ENCODE data around the gene MYO5B. TPM values are rescaled to one million over a fixed set of nuclear protein-coding genes. Genes with fewer than 3 reads are reported as not detected.

The MYO5B gene
- total RNA-seq, 2 donors from 2014 or later: 0.12 to 0.39 TPM

DNA sequence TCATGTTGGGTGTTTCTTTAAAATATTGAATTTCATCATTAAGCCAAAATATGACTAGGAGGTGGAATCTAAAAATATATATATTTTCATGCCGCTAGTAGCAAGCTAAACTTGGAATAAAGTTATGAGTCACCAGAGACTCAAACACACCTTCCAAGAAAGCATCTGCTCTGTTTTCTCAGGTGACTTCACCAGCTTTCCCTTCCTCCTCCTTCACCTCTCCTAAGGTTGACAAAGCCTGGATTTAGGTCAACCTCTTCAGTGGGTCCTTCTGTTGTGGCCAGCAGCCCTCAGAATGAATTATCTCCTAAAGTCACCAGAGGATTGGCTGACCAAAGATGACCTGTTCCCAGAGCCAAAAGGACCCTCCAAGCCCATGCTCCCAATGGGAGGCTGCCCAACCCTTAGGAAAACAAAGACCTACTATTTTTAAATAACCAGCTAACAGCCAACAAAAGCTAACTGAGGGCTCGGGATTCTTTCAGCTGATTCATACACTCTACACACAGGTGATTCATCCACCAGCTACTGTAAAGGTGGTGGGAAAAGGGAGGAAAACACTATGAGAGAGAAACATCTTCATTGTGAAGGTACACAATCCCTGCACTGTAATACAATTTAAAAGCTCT, 113.9 kb downstream of the MYO5B start:
- H3K36me3 Mint-ChIP-seq (ENCODE audit: insufficient read depth in 2 of 2): no peaks in the 10 kb centered on the region
- H3K27me3 Mint-ChIP-seq (ENCODE audit: low read depth): peaks cover 50% of the 10 kb centered on the region
- no peak overlapping the region for H3K27ac Mint-ChIP-seq
- no peak for ATAC-seq (replicated peaks in 1 of 2)
- H3K4me1 Mint-ChIP-seq (ENCODE audit: low read depth): no peaks in the 10 kb centered on the region
- DNase-seq: no peak
- no peak overlapping the region for H3K4me3 Mint-ChIP-seq
- H3K9me3 Mint-ChIP-seq: peaks cover 0 to 1% of the 10 kb centered on the region in 2 donors

DNA sequence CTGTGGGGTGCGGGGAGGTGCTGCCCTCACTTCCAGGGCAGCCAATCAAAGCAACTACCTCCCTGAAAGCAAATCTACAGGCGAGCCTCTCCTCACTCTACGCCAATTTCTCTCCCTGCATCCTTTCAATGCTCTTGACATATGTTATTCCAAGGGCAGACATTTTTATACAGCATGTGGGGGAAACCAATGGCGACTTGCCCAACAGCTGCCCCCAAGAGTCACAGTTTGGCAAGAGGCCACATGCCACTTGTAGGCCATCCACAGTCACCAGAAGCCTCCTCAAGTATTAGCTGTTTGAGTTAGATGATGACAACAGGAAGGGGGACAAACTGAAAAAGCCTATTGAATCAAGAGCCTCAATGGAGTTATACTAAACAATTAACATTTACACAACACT, 114.6 kb downstream of the MYO5B start:
- Mint-ChIP-seq H3K4me3 (no peak overlapping the region), H3K36me3 (ENCODE audit: insufficient read depth in 2 of 2) (no peaks in the 10 kb centered on the region), H3K27ac (no peak overlapping the region), H3K27me3 (ENCODE audit: low read depth) (peaks cover 50% of the 10 kb centered on the region), H3K4me1 (ENCODE audit: low read depth) (no peaks in the 10 kb centered on the region), H3K9me3 (no peaks in the 10 kb centered on the region)
- no peak for ATAC-seq (replicated peaks in 1 of 2)
- DNase-seq: no peak

DNA sequence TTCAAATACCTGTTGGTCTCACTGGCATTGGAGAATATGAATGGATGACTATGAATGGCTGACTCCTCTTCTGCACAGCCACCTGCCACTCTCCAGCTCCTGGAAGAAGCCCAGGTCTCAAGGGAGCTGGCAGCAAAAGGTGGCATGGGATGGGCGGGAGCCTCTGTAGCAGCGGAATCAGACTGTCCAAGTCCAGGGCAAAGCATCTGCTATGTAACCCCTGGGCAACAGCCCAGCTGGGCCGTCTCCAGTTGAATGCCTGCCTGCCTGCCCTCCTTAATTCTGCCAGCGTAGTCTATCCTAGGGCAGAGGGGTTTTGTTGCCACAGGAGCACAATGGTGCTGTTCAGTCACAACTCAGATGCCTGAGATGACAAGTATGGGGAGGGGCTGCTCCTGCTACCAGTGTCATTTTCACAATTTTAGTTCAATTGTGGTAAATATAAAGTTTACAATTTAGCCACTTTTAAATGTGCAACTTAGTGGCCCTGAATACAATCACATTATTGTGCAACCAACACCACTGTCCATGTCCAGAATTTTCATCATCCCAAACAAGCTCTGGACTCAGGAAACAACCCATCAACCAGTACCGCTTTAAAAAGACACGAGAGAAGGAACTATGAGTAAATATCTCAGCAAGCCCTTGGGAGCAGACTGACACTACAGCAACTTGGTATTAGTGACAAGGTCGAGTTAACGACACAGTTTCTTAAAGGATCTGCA, 115.2 kb downstream of the MYO5B start:
- DNase-seq (no peak), ATAC-seq (replicated peaks in 1 of 2) (no peak)
- Mint-ChIP-seq H3K27me3 (ENCODE audit: low read depth) (peaks cover 50% of the 10 kb centered on the region), H3K4me3 (no peak overlapping the region), H3K9me3 (no peaks in the 10 kb centered on the region), H3K27ac (no peak overlapping the region), H3K36me3 (ENCODE audit: insufficient read depth in 2 of 2) (no peaks in the 10 kb centered on the region), H3K4me1 (ENCODE audit: low read depth) (no peaks in the 10 kb centered on the region)

DNA sequence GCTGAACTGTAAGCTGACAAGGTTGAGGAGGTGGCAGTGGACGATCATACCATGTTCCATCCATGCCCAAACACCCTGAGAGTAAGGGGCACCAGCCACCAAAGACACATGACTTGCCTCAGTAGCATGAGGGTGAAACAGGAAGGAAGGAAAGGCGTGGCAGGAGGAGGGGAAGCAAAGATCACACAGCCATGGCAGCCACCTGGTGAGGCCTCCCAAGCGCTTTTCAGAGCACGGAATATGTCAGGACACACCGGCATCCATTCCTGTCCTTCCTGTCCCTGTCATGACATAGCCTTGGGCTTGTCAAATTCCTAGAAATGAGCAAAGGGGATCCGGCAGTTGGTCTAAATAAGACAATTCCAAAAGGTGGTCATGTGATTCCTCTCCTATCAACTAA, 118.7 kb downstream of the MYO5B start:
- no peaks in the 10 kb centered on the region for H3K36me3 Mint-ChIP-seq (ENCODE audit: insufficient read depth in 2 of 2)

DNA sequence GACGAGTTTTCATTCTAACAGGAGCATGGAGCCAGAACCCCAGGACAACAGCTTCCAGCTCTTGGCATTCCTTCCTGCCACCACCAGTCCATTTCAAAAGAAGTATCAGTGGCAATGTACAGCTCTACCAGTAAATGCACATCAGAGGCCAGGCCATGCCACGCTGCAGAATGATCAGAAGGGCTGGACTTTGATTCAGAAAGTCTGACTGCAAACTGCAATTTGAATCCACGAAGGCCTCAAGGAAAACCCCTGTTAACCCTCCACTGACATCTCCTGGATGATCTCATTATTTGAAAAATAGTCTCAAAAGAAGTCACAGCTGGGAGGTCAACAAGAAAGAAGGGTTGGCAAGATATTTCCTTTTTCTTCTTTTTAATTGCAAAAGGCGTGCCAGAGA, 119.2 kb downstream of the MYO5B start:
- Mint-ChIP-seq H3K27ac (no peak overlapping the region), H3K4me3 (no peak overlapping the region), H3K36me3 (ENCODE audit: insufficient read depth in 2 of 2) (no peaks in the 10 kb centered on the region), H3K27me3 (ENCODE audit: low read depth) (peaks cover 39% of the 10 kb centered on the region), H3K9me3 (no peaks in the 10 kb centered on the region), H3K4me1 (ENCODE audit: low read depth) (no peaks in the 10 kb centered on the region)
- no peak for ATAC-seq (replicated peaks in 1 of 2)
- no peak for DNase-seq

More for the DNA sequence above, 118.7 kb downstream of the MYO5B start:
- ATAC-seq (replicated peaks in 1 of 2): no peak
- Mint-ChIP-seq H3K4me3 (no peak overlapping the region), H3K27ac (no peak overlapping the region), H3K4me1 (ENCODE audit: low read depth) (no peaks in the 10 kb centered on the region), H3K9me3 (no peaks in the 10 kb centered on the region), H3K27me3 (ENCODE audit: low read depth) (peaks cover 39% of the 10 kb centered on the region)
- DNase-seq: no peak

DNA sequence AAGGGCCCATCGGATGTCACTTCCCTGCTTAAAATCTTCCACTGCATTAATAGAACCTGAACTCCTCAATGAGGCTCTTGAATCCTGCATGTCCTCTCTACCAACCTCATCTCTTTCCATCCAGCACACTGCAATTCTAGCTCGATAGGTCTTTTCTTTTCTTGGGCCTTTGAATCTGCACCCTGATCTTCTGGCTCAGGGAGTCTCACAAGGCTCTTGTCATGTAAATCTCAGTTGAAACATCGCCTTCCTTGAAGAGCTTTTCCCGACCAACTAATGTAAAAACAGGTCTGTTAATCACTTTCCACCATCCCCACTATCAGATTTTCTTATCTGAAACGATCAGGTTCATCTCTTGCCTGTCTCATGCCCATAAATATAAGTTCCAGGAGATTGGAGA, 120.5 kb downstream of the MYO5B start:
- ATAC-seq (replicated peaks in 1 of 2): no peak
- Mint-ChIP-seq H3K27ac (no peak overlapping the region), H3K36me3 (ENCODE audit: insufficient read depth in 2 of 2) (no peaks in the 10 kb centered on the region), H3K27me3 (ENCODE audit: low read depth) (peaks cover 27% of the 10 kb centered on the region), H3K4me1 (ENCODE audit: low read depth) (no peaks in the 10 kb centered on the region), H3K9me3 (no peaks in the 10 kb centered on the region), H3K4me3 (no peak overlapping the region)
- no peak for DNase-seq

DNA sequence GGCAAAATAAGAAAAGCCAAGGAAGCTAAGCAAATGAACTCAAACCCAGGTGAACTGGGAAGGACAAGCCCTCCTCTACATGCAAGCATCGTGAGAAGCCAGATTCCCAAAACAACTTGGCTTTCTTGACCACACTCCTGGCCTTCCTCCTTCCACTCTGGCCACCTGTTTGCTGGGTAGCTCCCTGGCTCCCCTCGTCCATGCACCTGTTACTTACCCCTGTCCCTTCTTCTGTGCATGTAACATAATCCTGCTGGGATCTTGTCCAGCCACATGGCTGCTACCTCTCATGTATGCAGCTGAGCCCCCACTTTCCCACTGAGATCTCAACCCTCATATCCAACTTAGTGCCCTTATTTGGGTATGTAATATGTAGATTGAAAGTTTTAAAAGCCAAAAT, 121.6 kb downstream of the MYO5B start:
- no peaks in the 10 kb centered on the region for H3K36me3 Mint-ChIP-seq (ENCODE audit: insufficient read depth in 2 of 2)
- no peak overlapping the region for H3K4me3 Mint-ChIP-seq
- no peaks in the 10 kb centered on the region for H3K9me3 Mint-ChIP-seq
- H3K27me3 Mint-ChIP-seq (ENCODE audit: low read depth): peaks cover 21% of the 10 kb centered on the region
- H3K4me1 Mint-ChIP-seq (ENCODE audit: low read depth): no peaks in the 10 kb centered on the region
- no peak for ATAC-seq (replicated peaks in 1 of 2)
- H3K27ac Mint-ChIP-seq: no peak overlapping the region
- DNase-seq: no peak

DNA sequence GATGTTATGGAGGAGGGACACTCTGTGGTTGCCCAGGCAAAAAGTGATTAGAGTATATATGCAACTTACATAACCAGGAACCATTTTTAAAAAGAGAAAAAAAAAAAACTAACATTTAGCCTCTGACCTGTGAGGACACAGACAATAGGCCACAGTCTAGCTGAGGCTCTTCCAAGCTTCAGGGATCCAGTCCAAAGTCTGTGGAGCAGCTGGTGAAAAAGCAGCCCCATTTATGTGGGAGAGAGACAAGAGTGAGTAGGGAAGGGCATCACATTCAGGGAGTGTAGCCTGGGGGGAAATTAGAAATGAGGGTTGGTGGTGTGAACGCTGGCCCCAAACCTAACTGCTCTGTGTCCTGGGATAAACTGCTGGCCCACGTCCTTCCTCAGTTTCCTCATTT, 122.8 kb downstream of the MYO5B start:
- H3K27me3 Mint-ChIP-seq (ENCODE audit: low read depth): peaks cover 18% of the 10 kb centered on the region
- no peaks in the 10 kb centered on the region for H3K9me3 Mint-ChIP-seq
- no peaks in the 10 kb centered on the region for H3K4me1 Mint-ChIP-seq (ENCODE audit: low read depth)
- H3K4me3 Mint-ChIP-seq: no peak overlapping the region
- no peak for ATAC-seq (replicated peaks in 1 of 2)
- H3K27ac Mint-ChIP-seq: no peak overlapping the region
- H3K36me3 Mint-ChIP-seq (ENCODE audit: insufficient read depth in 2 of 2): no peaks in the 10 kb centered on the region
- DNase-seq: no peak

DNA sequence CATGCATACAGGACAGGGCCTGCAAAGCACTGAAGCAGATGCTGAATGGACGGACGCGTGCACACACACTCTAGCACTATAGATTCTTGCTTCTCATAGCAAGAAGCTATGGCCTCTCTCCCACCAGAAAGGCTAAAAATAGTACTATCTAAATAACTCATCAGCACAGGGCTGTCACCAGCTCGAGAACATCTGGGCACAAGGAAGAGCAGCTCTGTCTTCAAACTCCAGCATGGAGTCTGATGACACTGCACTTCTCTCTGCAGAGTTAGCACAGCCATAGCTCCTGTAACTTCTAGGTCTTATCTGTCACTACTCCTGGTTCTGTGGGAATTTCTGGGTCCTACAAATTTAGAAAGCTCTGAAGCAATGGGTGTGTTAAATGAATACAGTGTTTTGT, 123.5 kb downstream of the MYO5B start:
- ATAC-seq (replicated peaks in 1 of 2) (no peak), DNase-seq (no peak)
- Mint-ChIP-seq H3K27ac (no peak overlapping the region), H3K4me1 (ENCODE audit: low read depth) (no peaks in the 10 kb centered on the region), H3K36me3 (ENCODE audit: insufficient read depth in 2 of 2) (no peaks in the 10 kb centered on the region), H3K4me3 (no peak overlapping the region), H3K27me3 (ENCODE audit: low read depth) (peaks cover 23% of the 10 kb centered on the region), H3K9me3 (no peaks in the 10 kb centered on the region)

DNA sequence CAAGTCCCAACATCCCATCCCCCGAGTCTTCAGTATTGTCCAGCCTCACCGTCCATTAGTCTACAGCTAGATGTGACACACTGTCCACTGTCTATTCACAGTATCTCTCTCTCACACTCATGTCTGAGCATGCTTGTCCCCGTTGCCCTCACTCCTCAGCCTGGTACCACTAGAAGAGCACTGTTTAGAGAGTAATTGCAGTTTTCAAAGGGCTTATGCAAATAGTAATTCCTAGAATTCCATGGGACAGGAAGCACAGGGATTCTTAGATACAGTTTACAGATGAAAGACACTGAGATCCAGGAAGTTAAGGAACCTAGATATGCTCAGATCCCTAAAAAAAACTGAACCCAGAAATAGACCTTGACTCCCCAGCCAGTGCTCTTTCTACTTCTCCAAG, 125.5 kb downstream of the MYO5B start:
- no peak for DNase-seq
- Mint-ChIP-seq H3K36me3 (ENCODE audit: insufficient read depth in 2 of 2) (no peaks in the 10 kb centered on the region), H3K9me3 (no peaks in the 10 kb centered on the region), H3K27ac (no peak overlapping the region), H3K4me1 (ENCODE audit: low read depth) (no peaks in the 10 kb centered on the region), H3K27me3 (ENCODE audit: low read depth) (peaks cover 37% of the 10 kb centered on the region), H3K4me3 (no peak overlapping the region)
- ATAC-seq (replicated peaks in 1 of 2): no peak

DNA sequence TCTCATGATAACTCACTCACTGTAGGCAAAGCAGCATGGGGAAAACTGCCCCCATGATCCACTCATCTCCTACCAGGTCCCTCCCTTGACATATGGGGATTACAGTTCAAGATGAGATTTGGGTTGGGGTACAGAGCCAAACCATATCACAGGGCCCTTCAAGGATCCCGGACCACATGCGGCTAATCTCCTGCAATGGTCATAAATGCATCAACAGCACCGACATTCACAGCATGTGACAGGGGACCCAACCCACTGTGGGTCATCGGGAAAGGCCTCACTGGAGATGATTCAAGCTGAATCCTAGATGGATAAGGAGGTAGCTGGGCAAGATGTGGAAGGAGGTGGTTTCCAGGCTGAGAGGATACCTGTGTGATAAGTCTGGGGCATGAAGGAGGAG, 129.4 kb downstream of the MYO5B start:
- Mint-ChIP-seq H3K4me1 (ENCODE audit: low read depth) (no peaks in the 10 kb centered on the region), H3K27me3 (ENCODE audit: low read depth) (peaks cover 34% of the 10 kb centered on the region), H3K4me3 (no peak overlapping the region), H3K27ac (no peak overlapping the region), H3K9me3 (no peaks in the 10 kb centered on the region), H3K36me3 (ENCODE audit: insufficient read depth in 2 of 2) (no peaks in the 10 kb centered on the region)
- no peak for DNase-seq
- ATAC-seq (replicated peaks in 1 of 2): no peak

DNA sequence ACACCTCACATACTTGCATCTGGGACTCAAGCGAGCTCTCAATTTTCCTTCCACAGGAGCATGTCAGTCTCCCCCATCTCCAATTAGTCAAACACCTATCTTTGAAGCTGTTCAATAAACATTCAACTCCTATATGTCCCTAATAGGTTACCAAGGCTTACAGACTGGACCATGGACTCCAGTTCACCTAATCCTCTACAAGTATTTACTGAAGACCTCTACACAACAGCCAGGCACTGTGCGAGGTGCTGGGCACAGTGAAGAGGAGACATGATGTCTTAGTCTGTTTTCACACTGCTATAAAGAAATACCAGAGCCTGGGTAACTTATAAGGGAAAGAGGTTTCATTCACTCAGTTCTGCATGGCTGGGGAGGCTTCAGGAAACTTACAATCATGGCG, 129.9 kb downstream of the MYO5B start:
- Mint-ChIP-seq H3K27ac (no peak overlapping the region), H3K9me3 (no peaks in the 10 kb centered on the region), H3K4me3 (no peak overlapping the region), H3K36me3 (ENCODE audit: insufficient read depth in 2 of 2) (no peaks in the 10 kb centered on the region), H3K27me3 (ENCODE audit: low read depth) (peaks cover 34% of the 10 kb centered on the region), H3K4me1 (ENCODE audit: low read depth) (no peaks in the 10 kb centered on the region)
- ATAC-seq (replicated peaks in 1 of 2) (no peak), DNase-seq (no peak)

DNA sequence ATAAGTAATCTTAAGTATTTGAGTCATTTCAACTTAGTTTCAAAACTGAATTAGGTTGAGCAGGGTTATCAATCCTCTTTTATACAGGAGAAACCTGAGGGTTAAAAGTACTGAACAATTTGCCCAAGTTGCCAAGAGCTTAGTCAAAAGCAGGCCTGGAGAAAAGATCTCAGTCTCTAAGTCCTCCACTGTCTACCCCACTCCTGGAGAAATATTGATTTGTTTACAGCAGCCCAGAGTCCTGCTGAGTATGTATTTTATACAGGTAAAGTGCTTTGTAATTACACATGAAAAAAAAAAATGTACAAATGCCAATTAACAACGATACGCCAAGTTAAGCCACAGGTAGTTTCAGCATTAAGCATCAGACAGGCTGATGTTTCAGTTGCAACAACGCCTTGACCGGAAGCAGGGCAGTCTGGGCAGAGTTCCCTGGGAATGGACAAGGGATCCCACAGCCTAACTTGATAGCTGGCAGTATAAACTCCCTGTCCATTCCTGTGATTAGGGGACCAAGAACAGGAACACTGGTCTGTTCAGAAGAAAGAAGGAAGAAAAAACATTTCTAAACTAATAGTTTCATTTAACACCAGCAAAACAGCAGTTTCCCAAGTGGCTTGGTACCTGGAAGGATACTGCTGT, 132.9 kb downstream of the MYO5B start:
- DNase-seq: no peak
- Mint-ChIP-seq H3K4me1 (ENCODE audit: low read depth) (no peaks in the 10 kb centered on the region), H3K9me3 (no peaks in the 10 kb centered on the region), H3K4me3 (no peak overlapping the region), H3K36me3 (ENCODE audit: insufficient read depth in 2 of 2) (no peaks in the 10 kb centered on the region), H3K27me3 (ENCODE audit: low read depth) (peaks cover 32% of the 10 kb centered on the region), H3K27ac (no peak overlapping the region)
- no peak for ATAC-seq (replicated peaks in 1 of 2)
